GM12864 (cell line): ENCODE data around the gene PAM.

Source experiments
- DNase-seq: peaks from one replicate; pipeline ENCODE4 v3.0.0-alpha.2; 2011; ENCODE audit warnings: low read depth
- H3K4me3 ChIP-seq: 2 replicates; pipeline ENCODE4 v1.5.1; 2011; ENCODE audit warnings: mild to moderate bottlenecking, low read depth, low read length, control low read depth
- TF ChIP-seq, protein P1 (sequence below): IDR thresholded peaks from 2 replicates; pipeline ENCODE4 v1.5.1; 2011; ENCODE audit warnings: low read depth, mild to moderate bottlenecking, moderate library complexity, low read length, control low read depth, inconsistent platforms; ENCODE audit errors: missing control alignments

Gene PAM

DNA sequence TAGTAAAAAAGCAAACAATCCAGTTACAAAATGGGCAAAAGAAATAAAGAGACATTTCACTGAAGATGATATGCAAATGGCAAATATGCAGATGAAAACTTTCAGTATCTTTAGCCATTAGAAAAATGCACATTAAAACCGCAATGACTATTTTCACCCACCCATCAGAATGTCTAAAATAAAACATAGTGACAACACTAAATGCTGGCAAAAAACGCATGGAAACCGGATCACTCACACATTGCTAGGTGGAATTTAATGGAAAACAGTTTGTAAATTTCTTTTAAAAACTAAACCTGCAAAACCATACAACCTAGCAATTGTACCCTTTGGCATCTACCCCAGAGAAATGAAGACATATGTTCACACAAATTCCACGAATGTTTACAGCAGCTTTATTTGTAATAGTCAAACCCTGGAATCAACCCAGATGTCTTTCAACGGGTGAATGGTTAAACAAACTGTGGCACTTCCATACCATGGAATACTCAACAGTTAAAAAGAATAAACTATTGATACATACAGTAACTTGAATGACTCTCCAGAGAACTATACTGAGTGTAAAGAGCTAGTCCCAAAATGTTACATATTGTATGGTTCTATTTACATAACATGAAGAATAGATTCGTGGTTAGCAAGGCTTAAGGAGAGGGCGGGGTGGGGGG is 17.2 kb upstream of the PAM start:
- TF ChIP-seq, protein P1, sequence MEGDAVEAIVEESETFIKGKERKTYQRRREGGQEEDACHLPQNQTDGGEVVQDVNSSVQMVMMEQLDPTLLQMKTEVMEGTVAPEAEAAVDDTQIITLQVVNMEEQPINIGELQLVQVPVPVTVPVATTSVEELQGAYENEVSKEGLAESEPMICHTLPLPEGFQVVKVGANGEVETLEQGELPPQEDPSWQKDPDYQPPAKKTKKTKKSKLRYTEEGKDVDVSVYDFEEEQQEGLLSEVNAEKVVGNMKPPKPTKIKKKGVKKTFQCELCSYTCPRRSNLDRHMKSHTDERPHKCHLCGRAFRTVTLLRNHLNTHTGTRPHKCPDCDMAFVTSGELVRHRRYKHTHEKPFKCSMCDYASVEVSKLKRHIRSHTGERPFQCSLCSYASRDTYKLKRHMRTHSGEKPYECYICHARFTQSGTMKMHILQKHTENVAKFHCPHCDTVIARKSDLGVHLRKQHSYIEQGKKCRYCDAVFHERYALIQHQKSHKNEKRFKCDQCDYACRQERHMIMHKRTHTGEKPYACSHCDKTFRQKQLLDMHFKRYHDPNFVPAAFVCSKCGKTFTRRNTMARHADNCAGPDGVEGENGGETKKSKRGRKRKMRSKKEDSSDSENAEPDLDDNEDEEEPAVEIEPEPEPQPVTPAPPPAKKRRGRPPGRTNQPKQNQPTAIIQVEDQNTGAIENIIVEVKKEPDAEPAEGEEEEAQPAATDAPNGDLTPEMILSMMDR, result no peak
- no peak for DNase-seq
- no peak overlapping the region for H3K4me3 ChIP-seq

DNA sequence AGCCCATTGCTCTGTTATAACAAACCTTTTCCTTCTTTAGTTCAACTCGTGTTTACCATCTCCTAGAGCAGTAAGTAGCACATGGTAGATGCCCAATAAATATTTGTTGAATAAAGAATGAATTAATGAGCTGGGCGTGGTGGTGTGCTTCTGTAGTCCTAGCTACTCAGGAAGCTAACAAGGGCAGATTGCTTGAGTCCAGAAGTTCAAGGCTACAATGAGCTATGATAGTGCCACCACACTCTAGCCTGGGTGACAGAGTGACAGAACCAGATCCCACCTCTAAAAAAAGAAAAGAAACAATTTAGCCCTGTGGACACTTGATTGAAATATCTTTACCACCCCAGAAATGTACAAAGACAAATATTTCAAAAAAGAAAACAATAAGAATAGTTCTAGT is 14.6 kb upstream of the PAM start:
- TF ChIP-seq, protein P1, result no peak
- no peak overlapping the region for H3K4me3 ChIP-seq
- DNase-seq, result no peak

DNA sequence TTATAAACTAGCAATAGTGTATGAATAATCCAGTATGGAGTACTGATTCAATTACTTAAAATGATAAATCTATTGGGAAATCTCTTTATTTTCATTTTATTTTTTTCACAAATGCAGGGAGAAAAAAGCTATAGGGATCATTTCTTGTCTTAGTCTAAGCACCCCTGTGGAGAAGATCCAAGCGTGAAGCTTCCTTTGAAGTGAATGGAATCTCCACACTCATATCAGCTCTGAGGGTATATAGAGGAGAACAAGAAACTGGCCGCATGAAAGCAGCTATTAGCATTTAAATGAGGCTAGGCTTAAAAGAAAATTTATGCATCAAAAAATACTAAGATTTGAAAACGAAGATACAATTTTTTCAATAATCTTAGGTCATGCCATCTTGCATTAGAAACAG is 12.9 kb upstream of the PAM start:
- TF ChIP-seq, protein P1, result no peak
- no peak overlapping the region for H3K4me3 ChIP-seq
- DNase-seq, result no peak

DNA sequence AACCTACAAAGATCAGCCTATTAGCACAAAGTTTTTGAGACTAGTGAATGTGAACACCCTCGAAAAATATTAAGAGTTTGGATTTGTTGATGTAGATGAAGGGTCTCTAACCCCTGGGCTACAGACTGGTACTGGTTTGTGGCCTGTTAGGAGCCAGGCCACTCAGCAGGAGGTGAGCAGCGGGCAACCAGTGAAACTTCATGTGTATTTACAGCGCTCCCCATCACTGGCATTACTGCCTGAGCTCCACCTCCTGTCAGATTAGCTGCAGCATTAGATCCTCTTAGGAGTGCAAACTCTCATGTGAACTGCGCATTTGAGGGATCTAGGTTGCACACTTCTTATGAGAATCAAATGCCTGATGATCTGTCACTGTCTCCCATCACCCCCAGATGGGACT is 11.2 kb upstream of the PAM start:
- no peak overlapping the region for H3K4me3 ChIP-seq
- no peak for DNase-seq

DNA sequence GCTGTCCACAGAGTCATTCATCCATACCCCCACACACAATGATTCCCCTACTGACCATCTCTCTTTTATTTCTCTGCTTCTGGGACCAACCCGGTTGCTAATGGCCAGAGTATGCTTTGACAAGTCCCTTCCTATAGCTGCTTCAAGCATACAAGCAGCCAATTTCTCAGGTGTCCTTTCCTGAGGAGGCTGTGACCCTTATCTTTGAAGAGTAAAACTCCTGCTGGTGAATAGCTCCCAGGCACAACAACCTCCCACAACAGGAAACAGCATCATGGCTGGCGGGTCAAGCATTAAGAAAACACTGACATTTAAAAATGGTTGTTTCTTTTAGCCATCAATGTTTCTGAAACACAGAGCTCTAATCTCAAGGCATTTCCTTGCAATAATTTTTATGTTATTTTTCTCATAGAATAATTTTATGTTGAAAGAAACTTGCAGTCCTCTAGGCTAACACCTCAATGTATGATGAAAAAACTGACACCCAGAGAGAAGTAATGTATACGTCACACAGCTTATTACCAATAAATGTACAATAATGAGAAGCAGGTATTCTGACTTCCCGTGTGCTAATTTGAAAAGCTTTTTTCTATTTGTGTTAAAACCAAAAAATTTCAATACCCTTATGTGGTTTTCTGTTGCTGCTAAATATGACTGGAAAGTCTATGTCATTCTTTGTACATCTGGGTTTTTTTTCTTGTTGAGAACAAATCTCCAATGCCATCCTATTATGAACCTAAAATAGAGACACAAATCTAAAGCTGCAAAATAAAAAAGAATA is 7.5 kb upstream of the PAM start:
- no peak for DNase-seq
- no peak overlapping the region for H3K4me3 ChIP-seq
- TF ChIP-seq, protein P1, result no peak

More for the DNA sequence above, 11.2 kb upstream of the PAM start:
- TF ChIP-seq, protein P1, result no peak

DNA sequence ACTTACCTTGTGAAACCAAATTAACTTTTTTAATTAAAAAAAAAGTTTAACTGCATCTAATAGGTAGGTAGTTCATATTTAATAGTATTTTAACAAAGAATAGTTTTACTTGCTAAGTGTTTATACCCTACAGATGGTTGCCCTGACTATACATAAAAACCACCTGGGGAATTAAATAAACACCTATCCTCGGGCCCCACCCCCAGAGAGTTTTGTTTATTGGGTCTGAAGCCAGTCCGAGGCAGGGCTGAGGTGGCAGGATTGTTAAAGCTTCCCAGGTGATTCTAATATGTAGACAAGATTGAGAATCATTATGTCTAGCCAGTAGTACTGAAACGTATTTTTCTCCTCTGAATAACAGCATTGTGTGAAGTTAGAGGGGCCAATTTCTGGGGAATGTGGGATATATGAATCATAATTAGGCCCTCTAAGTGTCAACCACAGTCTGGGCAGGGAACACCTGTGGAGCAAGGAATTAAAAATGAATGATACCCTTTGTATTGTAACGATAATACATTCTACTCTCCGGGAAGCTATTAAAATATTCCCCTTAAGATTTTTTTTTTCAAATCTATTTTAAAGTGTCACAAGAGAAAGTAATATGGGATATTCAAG is 5.6 kb upstream of the PAM start:
- no peak for DNase-seq
- TF ChIP-seq, protein P1, result no peak
- no peak overlapping the region for H3K4me3 ChIP-seq
